Measurements from ENCODE around the gene ZNF800.

DNA sequence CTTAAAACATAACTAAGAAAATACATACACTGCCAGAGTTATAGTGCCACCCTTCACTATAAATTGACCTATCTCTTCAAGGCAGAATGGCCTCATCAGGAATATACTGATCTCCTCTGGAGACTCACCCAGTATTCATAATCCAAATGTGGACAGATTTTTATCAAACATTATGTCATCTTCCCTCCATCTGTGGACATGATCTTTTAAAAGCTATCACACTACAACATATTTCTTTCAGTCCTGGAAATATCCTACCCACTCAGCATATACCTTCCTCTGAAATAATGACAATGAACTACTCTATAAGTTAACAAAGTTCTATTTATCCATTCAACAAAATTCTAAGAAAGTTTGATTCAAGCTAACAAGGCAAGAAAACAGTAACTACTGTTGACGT is 3.2 kb downstream of the ZNF800 start:
- no peak for TF ChIP-seq CTCF (IDR thresholded peaks at IDR 0.05; ENCODE audit: low read depth, low read length)
- TF ChIP-seq EZH2phosphoT487 (IDR thresholded peaks at IDR 0.05; ENCODE audit: low read depth) = no peak
